Muscle layer of colon (tissue), 2 donors: ENCODE results near the gene SLC38A10.

ENCODE experiments used
- H3K27ac ChIP-seq: one replicate; pipeline ENCODE4 v1.7.0; 2013; ENCODE audit warnings: low read depth, mild to moderate bottlenecking, low read length, moderate library complexity
- H3K27me3 ChIP-seq, 2 donors: one replicate each; pipeline ENCODE4 v1.7.0; 2013; ENCODE audit warnings: low read length in 2 of 2, mild to moderate bottlenecking in 2 of 2; ENCODE audit not compliant: insufficient read depth in 2 of 2, control insufficient read depth in 1 of 2
- H3K36me3 ChIP-seq: one replicate; pipeline ENCODE4 v1.7.0; 2013; ENCODE audit warnings: mild to moderate bottlenecking, low read length; ENCODE audit not compliant: insufficient read depth
- H3K4me1 ChIP-seq: one replicate; pipeline ENCODE4 v1.7.0; 2013; ENCODE audit warnings: mild to moderate bottlenecking, low read length; ENCODE audit not compliant: insufficient read depth
- H3K4me3 ChIP-seq, 2 donors: one replicate each; pipeline ENCODE4 v1.7.0; 2013; ENCODE audit warnings: low read length in 2 of 2, low read depth in 1 of 2, mild to moderate bottlenecking in 1 of 2, moderate library complexity in 1 of 2
- H3K9ac ChIP-seq: one replicate; pipeline ENCODE4 v1.7.0; 2013; ENCODE audit warnings: low read length
- H3K9me3 ChIP-seq: one replicate; pipeline ENCODE4 v1.7.0; 2013; ENCODE audit warnings: mild to moderate bottlenecking, low read length
- donor health status: abdominal sarcoma.
- donor health status: Adenocarcinoma of cecum.

The SLC38A10 gene

GRCh38 chr17:81222620-81222905 is 72.5 kb downstream of the SLC38A10 start:
- Histone ChIP-seq H3K9me3 (no peaks in the 10 kb centered on the region), H3K4me3 (peak overlapping the region; percentile 65 to 89), H3K27me3 (no peaks in the 10 kb centered on the region), H3K36me3 (no peaks in the 10 kb centered on the region), H3K9ac (peak overlapping the region; percentile 61), H3K4me1 (peaks cover 14% of the 10 kb centered on the region), H3K27ac (peak overlapping the region; percentile 44)

- Histone ChIP-seq H3K36me3 (no peaks in the 10 kb centered on the region), H3K9ac (peak overlapping the region; percentile 61), H3K27ac (peak overlapping the region; percentile 44)
These were observed 73.1 kb downstream of the SLC38A10 start for GRCh38 chr17:81221842-81222619.

GRCh38 chr17:81221371-81221841 is 73.7 kb downstream of the SLC38A10 start:
- H3K36me3 ChIP-seq, result no peaks in the 10 kb centered on the region
- no peaks in the 10 kb centered on the region for H3K9me3 ChIP-seq
- H3K4me3 ChIP-seq, result no peak overlapping the region
- H3K27ac ChIP-seq, result no peak overlapping the region
- H3K4me1 ChIP-seq, result peaks cover 14% of the 10 kb centered on the region
- no peaks in the 10 kb centered on the region for H3K27me3 ChIP-seq
- no peak overlapping the region for H3K9ac ChIP-seq

More at GRCh38 chr17:81221842-81222619, 73.1 kb downstream of the SLC38A10 start:
- H3K4me1 ChIP-seq, result peaks cover 14% of the 10 kb centered on the region
- H3K27me3 ChIP-seq, result no peaks in the 10 kb centered on the region
- H3K4me3 ChIP-seq, result peak overlapping the region; percentile 65 to 89
- no peaks in the 10 kb centered on the region for H3K9me3 ChIP-seq

GRCh38 chr17:81219476-81220180 is 75.5 kb downstream of the SLC38A10 start:
- no peak overlapping the region for H3K4me3 ChIP-seq
- no peaks in the 10 kb centered on the region for H3K9me3 ChIP-seq
- H3K27ac ChIP-seq, result no peak overlapping the region
- no peak overlapping the region for H3K9ac ChIP-seq
- H3K27me3 ChIP-seq, result no peaks in the 10 kb centered on the region
- no peaks in the 10 kb centered on the region for H3K36me3 ChIP-seq
- peaks cover 14% of the 10 kb centered on the region for H3K4me1 ChIP-seq

GRCh38 chr17:81218991-81219390 is 76.1 kb downstream of the SLC38A10 start:
- no peak overlapping the region for H3K9ac ChIP-seq
- peaks cover 14% of the 10 kb centered on the region for H3K4me1 ChIP-seq

GRCh38 chr17:81218459-81218858 is 76.6 kb downstream of the SLC38A10 start:
- no peak overlapping the region for H3K9ac ChIP-seq
- H3K27ac ChIP-seq, result no peak overlapping the region

More at GRCh38 chr17:81218991-81219390, 76.1 kb downstream of the SLC38A10 start:
- H3K27ac ChIP-seq, result no peak overlapping the region
- H3K9me3 ChIP-seq, result no peaks in the 10 kb centered on the region
- no peaks in the 10 kb centered on the region for H3K27me3 ChIP-seq
- no peak overlapping the region for H3K4me3 ChIP-seq
- no peaks in the 10 kb centered on the region for H3K36me3 ChIP-seq

GRCh38 chr17:81217491-81217890 is 77.6 kb downstream of the SLC38A10 start:
- peaks cover 14% of the 10 kb centered on the region for H3K4me1 ChIP-seq
- no peak overlapping the region for H3K9ac ChIP-seq
- no peaks in the 10 kb centered on the region for H3K27me3 ChIP-seq
- no peak overlapping the region for H3K27ac ChIP-seq
- no peaks in the 10 kb centered on the region for H3K9me3 ChIP-seq
- no peaks in the 10 kb centered on the region for H3K36me3 ChIP-seq
- no peak overlapping the region for H3K4me3 ChIP-seq

More at GRCh38 chr17:81218459-81218858, 76.6 kb downstream of the SLC38A10 start:
- Histone ChIP-seq H3K27me3 (no peaks in the 10 kb centered on the region), H3K4me3 (no peak overlapping the region), H3K9me3 (no peaks in the 10 kb centered on the region), H3K4me1 (peaks cover 14% of the 10 kb centered on the region), H3K36me3 (no peaks in the 10 kb centered on the region)

DNA sequence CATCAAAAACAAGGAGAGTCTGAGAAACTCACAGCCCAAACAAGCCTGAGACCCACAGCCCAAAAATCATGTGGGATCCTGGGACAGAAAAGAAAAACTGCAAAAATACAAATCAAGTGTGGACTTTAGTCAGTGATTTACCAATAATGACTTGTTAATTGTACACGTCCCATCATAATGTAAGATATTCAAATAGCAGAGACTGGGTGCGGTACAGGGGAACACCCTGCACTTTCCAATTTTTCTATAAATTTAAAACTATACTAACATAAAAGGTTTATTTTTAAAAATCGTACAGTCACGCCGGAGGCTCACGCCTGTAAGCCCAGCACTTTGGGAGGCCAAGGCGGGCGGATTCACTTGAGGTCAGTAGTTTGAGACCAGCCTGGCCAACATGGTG is 81.1 kb downstream of the SLC38A10 start:
- Histone ChIP-seq H3K27ac (no peak overlapping the region), H3K9me3 (no peaks in the 10 kb centered on the region), H3K4me1 (no peaks in the 10 kb centered on the region), H3K9ac (no peak overlapping the region), H3K4me3 (no peak overlapping the region), H3K36me3 (no peaks in the 10 kb centered on the region), H3K27me3 (no peaks in the 10 kb centered on the region)

DNA sequence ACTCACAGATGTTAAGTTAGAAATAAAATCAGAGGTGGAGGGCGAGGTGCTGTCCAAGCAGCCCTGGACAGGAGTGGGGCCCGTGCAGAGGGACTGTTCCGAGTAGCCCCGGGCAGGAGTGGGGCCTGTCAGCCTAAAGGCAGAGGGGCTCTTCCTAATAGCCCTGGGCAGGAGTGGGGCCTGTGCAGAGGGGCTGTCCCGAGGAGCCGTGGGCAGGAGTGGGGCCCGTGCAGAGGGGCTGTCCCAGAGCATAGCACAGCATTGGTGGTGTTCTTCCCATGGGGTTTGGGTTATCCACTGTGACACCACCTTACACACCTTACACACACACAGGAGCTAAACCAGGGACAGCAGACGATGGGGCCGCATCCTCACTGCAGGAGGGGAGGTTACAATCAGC is 82.7 kb downstream of the SLC38A10 start:
- Histone ChIP-seq H3K27me3 (no peaks in the 10 kb centered on the region), H3K4me1 (no peaks in the 10 kb centered on the region), H3K9me3 (no peaks in the 10 kb centered on the region), H3K36me3 (no peaks in the 10 kb centered on the region), H3K4me3 (no peak overlapping the region), H3K27ac (no peak overlapping the region), H3K9ac (no peak overlapping the region)

DNA sequence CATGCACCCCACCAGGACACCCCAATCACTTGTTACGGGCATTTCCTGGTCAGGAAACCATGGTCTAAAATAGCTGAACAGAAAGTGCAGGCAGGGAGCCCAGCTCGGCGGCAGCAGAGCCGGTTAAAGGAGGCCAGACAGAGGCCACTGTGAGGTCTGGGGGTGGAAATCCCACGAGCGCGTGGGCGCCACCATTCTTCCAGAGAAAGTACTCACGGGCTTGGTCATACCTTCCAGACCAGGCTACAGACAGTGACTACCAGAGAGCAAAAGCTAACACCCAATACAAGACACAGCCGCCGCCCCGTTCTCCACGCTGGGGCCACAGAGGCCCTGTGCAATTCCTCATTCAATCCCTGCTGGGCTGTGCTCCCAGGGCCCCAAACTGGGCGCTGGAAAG is 84.2 kb downstream of the SLC38A10 start:
- H3K36me3 ChIP-seq, result no peaks in the 10 kb centered on the region
- no peaks in the 10 kb centered on the region for H3K4me1 ChIP-seq
- H3K9me3 ChIP-seq, result no peaks in the 10 kb centered on the region
- H3K27ac ChIP-seq, result no peak overlapping the region
- no peaks in the 10 kb centered on the region for H3K27me3 ChIP-seq
- H3K9ac ChIP-seq, result no peak overlapping the region
- no peak overlapping the region for H3K4me3 ChIP-seq

- no peak overlapping the region for H3K27ac ChIP-seq
- H3K9ac ChIP-seq, result no peak overlapping the region
- no peaks in the 10 kb centered on the region for H3K9me3 ChIP-seq
- H3K4me3 ChIP-seq, result no peak overlapping the region
- H3K36me3 ChIP-seq, result no peaks in the 10 kb centered on the region
- no peaks in the 10 kb centered on the region for H3K27me3 ChIP-seq
- no peaks in the 10 kb centered on the region for H3K4me1 ChIP-seq
These were observed 84.6 kb downstream of the SLC38A10 start for GRCh38 chr17:81210466-81210865.
